H1 (cell line): Measurements from ENCODE around the gene CYP46A1. TPM values are rescaled to one million over a fixed set of nuclear protein-coding genes. Genes with fewer than 3 reads are reported as not detected.

Experiments
- CTCF ChIA-PET: fragments of 300-600 bp; sonication (Branson Sonifier 250); formaldehyde crosslinking; loops from one replicate; lab custom pipeline; 2021; ENCODE audit not compliant: partially characterized antibody; lab: Charles Lee
- POLR2A ChIA-PET: fragments of 300-600 bp; sonication (Branson Sonifier 250); formaldehyde crosslinking; loops from one replicate; lab custom pipeline; 2021; ENCODE audit warnings: inconsistent platforms; ENCODE audit not compliant: partially characterized antibody; lab: Charles Lee
- DNase-seq, 2 experiments: peaks; one replicate each; pipeline versions ENCODE4 v3.0.0 to v3.0.0-alpha.2; 2010 to 2022; ENCODE audit warnings: low spot score in 2 of 2, low read depth in 1 of 2, mixed read lengths in 1 of 2
- FAIRE-seq: peaks from 2 replicates; lab custom pipeline; 2011; peaks lifted over from hg19 to GRCh38; lab: Jason Lieb, UNC
- H2AFZ ChIP-seq: 2 replicates; pipeline ENCODE4 v1.8.1; 2012; ENCODE audit warnings: low read length, inconsistent platforms
- H2AK5ac ChIP-seq: 2 replicates; pipeline ENCODE4 v1.6.1; 2013; ENCODE audit warnings: low read depth, low read length
- H2BK120ac ChIP-seq: replicated peaks from 2 replicates; pipeline ENCODE3; 2013; ENCODE audit warnings: low read depth, low read length, inconsistent platforms
- H2BK12ac ChIP-seq: 2 replicates; pipeline ENCODE4 v1.6.1; 2013; ENCODE audit warnings: low read depth, low read length
- H2BK15ac ChIP-seq: 2 replicates; pipeline ENCODE4 v1.6.1; 2013; ENCODE audit warnings: low read length
- H2BK20ac ChIP-seq: 2 replicates; pipeline ENCODE4 v1.6.1; 2013; ENCODE audit warnings: low read length
- H2BK5ac ChIP-seq: 2 replicates; pipeline ENCODE4 v1.6.1; 2013; ENCODE audit warnings: low read depth, low read length
- H3K14ac ChIP-seq: 2 replicates; pipeline ENCODE4 v1.6.1; 2013; ENCODE audit warnings: inconsistent platforms; ENCODE audit not compliant: insufficient read length
- H3K18ac ChIP-seq: 2 replicates; pipeline ENCODE4 v1.6.1; 2013; ENCODE audit warnings: low read length; ENCODE audit errors: extremely low read depth
- H3K23ac ChIP-seq: 2 replicates; pipeline ENCODE4 v1.6.1; 2013; ENCODE audit warnings: inconsistent platforms; ENCODE audit not compliant: insufficient read length
- H3K23me2 ChIP-seq: 2 replicates; pipeline ENCODE4 v1.6.1; 2013; ENCODE audit warnings: low read depth, low read length
- H3K27ac ChIP-seq: 2 replicates; pipeline ENCODE4 v1.6.1; 2011; ENCODE audit warnings: low read depth, low read length, inconsistent platforms
- H3K27me3 ChIP-seq, 4 experiments: replicated peaks in 1 of 4; 1 replicate in 1 of 4; 2 replicates in 3 of 4; pipeline versions ENCODE4 v1.6.1 to v1.8.1; 2011 to 2013; ENCODE audit warnings: low read length in 3 of 4, mild to moderate bottlenecking in 3 of 4, inconsistent platforms in 2 of 4, mixed read lengths in 2 of 4, moderate library complexity in 1 of 4; ENCODE audit not compliant: control insufficient read depth in 3 of 4, insufficient read depth in 3 of 4; ENCODE audit errors: extremely low read depth in 1 of 4
- H3K36me3 ChIP-seq, 4 experiments: 2 replicates each; pipeline versions ENCODE4 v1.6.1 to v1.8.1; 2011 to 2013; ENCODE audit warnings: mild to moderate bottlenecking in 4 of 4, low read length in 3 of 4, moderate library complexity in 2 of 4, control low read depth in 1 of 4, inconsistent platforms in 1 of 4; ENCODE audit not compliant: insufficient read depth in 4 of 4, control insufficient read depth in 2 of 4
- H3K4ac ChIP-seq: replicated peaks from 2 replicates; pipeline ENCODE3; 2013; ENCODE audit warnings: low read length, low read depth, mixed read lengths, inconsistent platforms; ENCODE audit not compliant: insufficient read length
- H3K4me1 ChIP-seq, 4 experiments: replicated peaks in 1 of 4; 1 replicate in 1 of 4; 2 replicates in 3 of 4; pipeline versions ENCODE4 v1.6.1 to v1.8.1; 2011 to 2013; ENCODE audit warnings: low read length in 3 of 4, inconsistent platforms in 2 of 4, mixed read lengths in 1 of 4; ENCODE audit not compliant: insufficient read depth in 4 of 4, control insufficient read depth in 3 of 4
- H3K4me2 ChIP-seq, 2 experiments: 2 replicates each; pipeline versions ENCODE4 v1.6.1 to v1.8.1; 2011 to 2013; ENCODE audit warnings: low read depth in 2 of 2, low read length in 2 of 2, control low read depth in 1 of 2, inconsistent platforms in 1 of 2, mild to moderate bottlenecking in 1 of 2; ENCODE audit not compliant: insufficient read depth in 1 of 2
- H3K4me3 ChIP-seq, 4 experiments: fragments of 200-600, 300-600 bp in 1 of 4; sonication (generic), shearing (Covaris generic), sonication (Bioruptor Twin) in 1 of 4; 2 replicates each; pipeline versions ENCODE4 v1.5.1 to v1.8.1; 2011 to 2016; ENCODE audit warnings: low read length in 4 of 4, low read depth in 3 of 4, control low read depth in 2 of 4, inconsistent platforms in 2 of 4, mild to moderate bottlenecking in 2 of 4, mixed read lengths in 1 of 4, moderate library complexity in 1 of 4; ENCODE audit not compliant: insufficient read depth in 2 of 4; ENCODE audit errors: extremely low read depth in 1 of 4
- H3K56ac ChIP-seq: replicated peaks from 2 replicates; pipeline ENCODE3; 2013; ENCODE audit warnings: low read depth, mild to moderate bottlenecking, mixed read lengths, low read length, inconsistent platforms; ENCODE audit not compliant: insufficient read length
- H3K79me1 ChIP-seq: 2 replicates; pipeline ENCODE4 v1.6.1; 2013; ENCODE audit warnings: low read depth, low read length, control low read depth
- H3K79me2 ChIP-seq, 2 experiments: 2 replicates each; pipeline versions ENCODE4 v1.6.1 to v1.8.1; 2012 to 2013; ENCODE audit warnings: low read length in 2 of 2, mild to moderate bottlenecking in 2 of 2, inconsistent platforms in 1 of 2; ENCODE audit not compliant: insufficient read depth in 2 of 2, control insufficient read depth in 1 of 2
- H3K9ac ChIP-seq, 4 experiments: replicated peaks in 1 of 4; 1 replicate in 1 of 4; 2 replicates in 3 of 4; pipeline versions ENCODE4 v1.6.1 to v1.8.1; 2011 to 2013; ENCODE audit warnings: low read depth in 3 of 4, low read length in 3 of 4, control low read depth in 2 of 4, mild to moderate bottlenecking in 2 of 4, moderate library complexity in 2 of 4, inconsistent platforms in 1 of 4; ENCODE audit errors: extremely low read depth in 1 of 4
- H3K9me3 ChIP-seq, 2 experiments: 2 replicates each; pipeline versions ENCODE4 v1.6.1 to v1.8.1; 2012 to 2013; ENCODE audit warnings: mild to moderate bottlenecking in 2 of 2, moderate library complexity in 2 of 2, control low read depth in 1 of 2, inconsistent platforms in 1 of 2, low read depth in 1 of 2, low read length in 1 of 2, mixed read lengths in 1 of 2; ENCODE audit not compliant: insufficient read depth in 2 of 2
- H4K20me1 ChIP-seq, 2 experiments: replicated peaks in 1 of 2; 2 replicates each; pipeline versions ENCODE3 to v1.8.1; 2011 to 2013; ENCODE audit warnings: inconsistent platforms in 2 of 2, low read length in 2 of 2, mild to moderate bottlenecking in 1 of 2; ENCODE audit not compliant: insufficient read depth in 2 of 2, control insufficient read depth in 1 of 2
- H4K5ac ChIP-seq: 2 replicates; pipeline ENCODE4 v1.6.1; 2013; ENCODE audit warnings: low read length, low read depth, mixed read lengths, inconsistent platforms; ENCODE audit not compliant: insufficient read length
- H4K8ac ChIP-seq: 2 replicates; pipeline ENCODE4 v1.8.0; 2013; ENCODE audit warnings: mild to moderate bottlenecking, moderate library complexity, low read length, inconsistent platforms; ENCODE audit not compliant: insufficient read depth; ENCODE audit errors: extremely low read depth
- H4K91ac ChIP-seq: replicated peaks from 2 replicates; pipeline ENCODE3; 2013; ENCODE audit warnings: low read length, mixed read lengths, inconsistent platforms; ENCODE audit not compliant: insufficient read length
- CHD1 ChIP-seq: IDR thresholded peaks from 2 replicates; pipeline ENCODE4 v1.6.1; 2012; ENCODE audit warnings: low read depth, low read length, improper control_type of control experiment
- CTBP2 ChIP-seq: IDR thresholded peaks from 2 replicates; pipeline ENCODE4 v1.7.0; 2011; ENCODE audit warnings: borderline replicate concordance, mild to moderate bottlenecking, moderate library complexity, mixed read lengths, low read length; ENCODE audit not compliant: insufficient read depth, insufficient read length
- EP300 ChIP-seq, 2 experiments: IDR thresholded peaks; 1 replicate in 1 of 2; 2 replicates in 1 of 2; pipeline ENCODE4 v1.6.1; 2011 to 2012; ENCODE audit warnings: low read depth in 2 of 2, low read length in 2 of 2, mild to moderate bottlenecking in 2 of 2, borderline replicate concordance in 1 of 2, inconsistent platforms in 1 of 2, moderate library complexity in 1 of 2
- HDAC2 ChIP-seq, 2 experiments: fragments of 300-600 bp in 1 of 2; sonication (generic) in 1 of 2; IDR thresholded peaks; 2 replicates each; pipeline ENCODE4 v1.6.1; 2011 to 2012; ENCODE audit warnings: low read depth in 2 of 2, low read length in 2 of 2, mild to moderate bottlenecking in 2 of 2, moderate library complexity in 2 of 2, borderline replicate concordance in 1 of 2, inconsistent platforms in 1 of 2
- KDM1A ChIP-seq: fragments of 200-600, 300-600 bp; sonication (generic); IDR thresholded peaks from 2 replicates; pipeline ENCODE4 v1.7.1; 2016; ENCODE audit warnings: mild to moderate bottlenecking, low read length, borderline replicate concordance
- SAP30 ChIP-seq: fragments of 300-600 bp; sonication (generic); IDR thresholded peaks from 2 replicates; pipeline ENCODE4 v1.7.1; 2012; ENCODE audit warnings: low read length, moderate library complexity, mild to moderate bottlenecking, inconsistent platforms; ENCODE audit not compliant: insufficient read depth, insufficient replicate concordance
- TEAD4 ChIP-seq: IDR thresholded peaks from 2 replicates; pipeline ENCODE4 v1.6.1; 2012; ENCODE audit warnings: low read depth, low read length, inconsistent platforms, mixed read lengths
- WGBS, 2 experiments: shearing (Covaris generic) in 1 of 2; methylation state at CpG; one replicate each; pipeline versions ENCODE4 v1.1.6 to v1.1.7; 2013 to 2015; ENCODE audit warnings: low lambda C conversion rate in 2 of 2, mixed read lengths in 2 of 2, inconsistent platforms in 1 of 2, low coverage in 1 of 2, missing lambda C conversion rate in 1 of 2; ENCODE audit not compliant: insufficient replicate concordance in 2 of 2, insufficient coverage in 1 of 2, insufficient read length in 1 of 2; ENCODE audit errors: extremely low coverage in 1 of 2, missing lambda C conversion rate in 1 of 2; 5-methylcytosine and 5-hydroxymethylcytosine counted together
- polyA plus RNA-seq, 7 experiments: library from polyadenylated mRNA; depleted of rRNA in 3 of 7; stranded (reverse) in 5 of 7; unstranded in 2 of 7; fragments of >200 nt in 5 of 7; fragments of 200-250 nt in 2 of 7; gene quantifications; 1 replicate in 5 of 7; 2 replicates in 1 of 7; 4 replicates in 1 of 7; pipeline versions ENCODE4 v1.2.1 to v1.2.3, GENCODE V29; 2011 to 2013; ENCODE audit warnings: missing spikeins in 2 of 7, mixed read lengths in 2 of 7
- total RNA-seq: library from RNA; stranded (reverse); fragmentation: NEBNext Ultra II Directional; extraction: Animal tissue kit (Norgen Biotek cat#: 25700); gene quantifications from 2 replicates; pipeline ENCODE4 v1.2.1, GENCODE V29; 2021

Gene CYP46A1
- total and polyA plus RNA-seq, 2 of the 8 experiments (the other 6 are each of a cell fraction or from before 2014, with no cell fraction given), result 0.41 to 1.3 TPM

DNA sequence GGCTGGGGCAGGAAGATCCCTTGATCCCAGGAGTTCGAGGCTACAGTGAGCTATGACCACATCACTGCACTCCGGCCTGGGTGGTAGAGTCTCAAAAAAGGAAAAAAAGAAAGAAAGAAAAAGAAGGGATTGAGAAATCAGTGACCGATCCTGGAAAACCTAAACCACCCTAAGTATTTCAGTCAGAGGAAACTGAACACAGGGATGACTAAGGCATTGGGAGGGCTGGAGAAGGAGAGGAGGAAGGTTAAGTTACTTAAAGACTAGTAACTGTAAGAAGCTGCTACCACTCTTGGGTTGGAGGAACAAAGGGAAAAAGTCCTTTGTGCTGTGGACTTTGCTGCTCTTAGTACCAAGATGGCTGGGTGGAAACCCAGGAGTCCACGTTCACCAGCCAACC is 28.6 kb upstream of the CYP46A1 start:
- H2AFZ ChIP-seq, result no peak overlapping the region
- no peak for FAIRE-seq

More for the DNA sequence above, 28.6 kb upstream of the CYP46A1 start:
- TF ChIP-seq TEAD4 (no peak), HDAC2 (IDR thresholded peaks at IDR 0.05; ENCODE audit: borderline replicate concordance in 1 of 2, low read depth in 2 of 2, low read length in 2 of 2) (no peak), KDM1A (no peak), CHD1 (no peak), SAP30 (no peak), CTBP2 (no peak), EP300 (IDR thresholded peaks at IDR 0.05; ENCODE audit: borderline replicate concordance in 1 of 2, low read depth in 2 of 2, low read length in 2 of 2) (no peak)
- Histone ChIP-seq H3K4me2 (no peak overlapping the region), H3K56ac (no peak overlapping the region), H3K79me2 (no peaks in the 10 kb centered on the region), H3K23me2 (peaks cover 16% of the 10 kb centered on the region), H2BK12ac (no peak overlapping the region), H3K36me3 (no peaks in the 10 kb centered on the region), H3K4me3 (no peak overlapping the region), H4K8ac (no peak overlapping the region), H2BK5ac (no peak overlapping the region), H3K9ac (no peak overlapping the region), H2BK120ac (no peak overlapping the region), H3K79me1 (no peaks in the 10 kb centered on the region), H4K20me1 (peaks cover 0 to 3% of the 10 kb centered on the region in 2 experiments), H3K9me3 (no peaks in the 10 kb centered on the region), H3K14ac (no peak overlapping the region), H3K23ac (no peak overlapping the region), H2BK15ac (no peak overlapping the region), H3K4me1 (peaks cover 3 to 10% (median 6%) of the 10 kb centered on the region in 4 experiments), H4K91ac (no peak overlapping the region), H3K4ac (no peak overlapping the region), H2AK5ac (no peak overlapping the region), H2BK20ac (no peak overlapping the region), H4K5ac (no peak overlapping the region), H3K27ac (no peak overlapping the region), H3K18ac (no peak overlapping the region), H3K27me3 (peaks cover 0 to 9% (median 3%) of the 10 kb centered on the region in 4 experiments; a peak in 3 of 7 replicates)
- no peak for DNase-seq
- 88% methylated on average over 4 of the region's 4 CpGs; no CpG with 5 or more reads in 1 of the 2 experiments for WGBS, 2 experiments
- CTCF ChIA-PET, result interaction anchor here (0.6 to 1.7 kb wide), 7 partner anchors 8 to 262 kb away, joined by 3 to 5 read pairs (median 4); no protein-coding TSS in a partner anchor
- POLR2A ChIA-PET, result interaction anchor here (0.7 to 1.2 kb wide), 2 partner anchors 9 to 51 kb away, joined by 3 read pairs; no protein-coding TSS in a partner anchor
